Measurements from ENCODE around the gene INHBC.

Gene INHBC

GRCh38 chr12:57476993-57477709 lies 42.6 kb downstream of the INHBC start:
- Histone ChIP-seq H3K4me3 (ENCODE audit: low read depth, low read length) (no peak overlapping the region), H3K36me3 (peaks cover 5% of the 10 kb centered on the region), H3K9me3 (ENCODE audit: severe bottlenecking) (no peaks in the 10 kb centered on the region), H3K27me3 (ENCODE audit: insufficient read depth, low read depth, severe bottlenecking) (no peaks in the 10 kb centered on the region), H3K27ac (no peak overlapping the region)
- DNase-seq: no peak
- no peak for TF ChIP-seq CTCF (IDR thresholded peaks at IDR 0.05; ENCODE audit: low read depth, low read length)

- Histone ChIP-seq H3K27me3 (ENCODE audit: insufficient read depth, low read depth, severe bottlenecking) (no peaks in the 10 kb centered on the region), H3K27ac (no peak overlapping the region), H3K4me3 (ENCODE audit: low read depth, low read length) (no peak overlapping the region), H3K36me3 (peaks cover 5% of the 10 kb centered on the region), H3K9me3 (ENCODE audit: severe bottlenecking) (no peaks in the 10 kb centered on the region)
- TF ChIP-seq CTCF (IDR thresholded peaks at IDR 0.05; ENCODE audit: low read depth, low read length): no peak
- DNase-seq: no peak
These were observed 43.4 kb downstream of the INHBC start for GRCh38 chr12:57477710-57478681.

- peaks cover 5% of the 10 kb centered on the region for H3K36me3 ChIP-seq
- H3K27me3 ChIP-seq (ENCODE audit: insufficient read depth, low read depth, severe bottlenecking): no peaks in the 10 kb centered on the region
- H3K4me3 ChIP-seq (ENCODE audit: low read depth, low read length): no peak overlapping the region
- DNase-seq: no peak
- no peak overlapping the region for H3K27ac ChIP-seq
- no peak for TF ChIP-seq CTCF (IDR thresholded peaks at IDR 0.05; ENCODE audit: low read depth, low read length)
- H3K9me3 ChIP-seq (ENCODE audit: severe bottlenecking): no peaks in the 10 kb centered on the region
These were observed 44.4 kb downstream of the INHBC start for GRCh38 chr12:57479043-57479375.

GRCh38 chr12:57479376-57480115 lies 45.0 kb downstream of the INHBC start, which contains the start of gene ARHGAP9:
Gene ARHGAP9, minus strand, starts transcription at chr12:57479866. Its CDS starts 460 bp downstream, at chr12:57479406.
- Histone ChIP-seq H3K9me3 (ENCODE audit: severe bottlenecking) (no peaks in the 10 kb centered on the region), H3K27me3 (ENCODE audit: insufficient read depth, low read depth, severe bottlenecking) (no peaks in the 10 kb centered on the region), H3K27ac (no peak within 1 kb of the TSS), H3K36me3 (peaks cover 3% of the 10 kb centered on the region), H3K4me3 (ENCODE audit: low read depth, low read length) (no peak within 1 kb of the TSS)
- DNase-seq: no peak
- no peak for TF ChIP-seq CTCF (IDR thresholded peaks at IDR 0.05; ENCODE audit: low read depth, low read length)

GRCh38 chr12:57481671-57482070 lies 47.1 kb downstream of the INHBC start:
- Histone ChIP-seq H3K36me3 (no peaks in the 10 kb centered on the region), H3K9me3 (ENCODE audit: severe bottlenecking) (no peaks in the 10 kb centered on the region), H3K27ac (no peak overlapping the region), H3K4me3 (ENCODE audit: low read depth, low read length) (no peak overlapping the region), H3K27me3 (ENCODE audit: insufficient read depth, low read depth, severe bottlenecking) (no peaks in the 10 kb centered on the region)
- DNase-seq: no peak
- no peak for TF ChIP-seq CTCF (IDR thresholded peaks at IDR 0.05; ENCODE audit: low read depth, low read length)
